Gastroesophageal sphincter (tissue), 3 donors: ENCODE data around the gene SUGCT.

Source experiments
- CTCF ChIP-seq, 4 experiments: fragments of 200-600 bp in 2 of 4; fragments of 450-650 bp in 2 of 4; sonication (generic) in 1 of 4; IDR thresholded peaks; one replicate each; pipeline ENCODE4 v1.5.1; 2017 to 2019; ENCODE audit warnings: antibody characterized with exemption in 4 of 4, mild to moderate bottlenecking in 2 of 4, moderate library complexity in 2 of 4
- EP300 ChIP-seq: sonication (generic); formaldehyde crosslinking; IDR thresholded peaks from one replicate; pipeline ENCODE4 v1.6.1; 2017; ENCODE audit warnings: antibody characterized with exemption, mild to moderate bottlenecking
- POLR2A ChIP-seq, 2 donors: fragments of 450-650 bp; IDR thresholded peaks; one replicate each; pipeline ENCODE4 v1.6.1; 2017; ENCODE audit warnings: antibody characterized with exemption in 2 of 2, mild to moderate bottlenecking in 2 of 2, moderate library complexity in 1 of 2
- POLR2AphosphoS5 ChIP-seq: sonication (generic); formaldehyde crosslinking; IDR thresholded peaks from one replicate; pipeline ENCODE4 v1.6.1; 2017; ENCODE audit warnings: antibody characterized with exemption

GRCh38 chr7:40544221-40544723, 409.5 kb downstream of the SUGCT start:
- TF ChIP-seq POLR2A (IDR thresholded peaks at IDR 0.05) (no peak), EP300 (no peak), CTCF (IDR thresholded peaks at IDR 0.05) (no peak), POLR2AphosphoS5 (no peak)
